Smooth muscle cell (in vitro differentiated cells): Measurements from ENCODE around the gene MCAT. TPM values are rescaled to one million over a fixed set of nuclear protein-coding genes. Genes with fewer than 3 reads are reported as not detected.

ENCODE experiments used
- DNase-seq: peaks from one replicate; lab custom pipeline; 2025; ENCODE audit not compliant: unreplicated experiment; lab: John Stamatoyannopoulos, UW
- H2AFZ ChIP-seq: fragments of 200-600 bp; sonication (generic); 2 replicates; pipeline ENCODE4 v1.6.0; 2016; ENCODE audit warnings: antibody characterized with exemption, low read depth, mild to moderate bottlenecking
- H3F3A ChIP-seq: fragments of 200-600 bp; sonication (generic); 2 replicates; pipeline ENCODE4 v1.6.0; 2017; ENCODE audit warnings: antibody characterized with exemption, low read depth
- H3K27ac ChIP-seq: fragments of 200-600 bp; sonication (generic); 2 replicates; pipeline ENCODE4 v1.5.1; 2016; ENCODE audit warnings: low read depth, mild to moderate bottlenecking
- H3K27me3 ChIP-seq: fragments of 200-600 bp; sonication (generic); 2 replicates; pipeline ENCODE4 v1.6.1; 2016; ENCODE audit warnings: low read depth, mild to moderate bottlenecking
- H3K36me3 ChIP-seq: fragments of 200-600 bp; sonication (generic); 2 replicates; pipeline ENCODE4 v1.5.1; 2016; ENCODE audit warnings: low read depth
- H3K4me1 ChIP-seq: fragments of 200-600 bp; sonication (generic); 2 replicates; pipeline ENCODE4 v1.5.1; 2016; ENCODE audit warnings: low read depth
- H3K4me2 ChIP-seq: fragments of 200-600 bp; sonication (generic); 2 replicates; pipeline ENCODE4 v1.6.0; 2016; ENCODE audit warnings: mild to moderate bottlenecking
- H3K4me3 ChIP-seq: fragments of 200-600 bp; sonication (generic); 2 replicates; pipeline ENCODE4 v1.5.1; 2016; ENCODE audit warnings: mild to moderate bottlenecking
- H3K79me2 ChIP-seq: fragments of 200-600 bp; sonication (generic); 2 replicates; pipeline ENCODE4 v1.6.0; 2016; ENCODE audit warnings: low read depth, mild to moderate bottlenecking
- H3K9ac ChIP-seq: fragments of 200-600 bp; sonication (generic); 2 replicates; pipeline ENCODE4 v1.6.0; 2016; ENCODE audit warnings: low read depth
- H3K9me3 ChIP-seq: fragments of 200-600 bp; sonication (generic); replicated peaks from 2 replicates; pipeline ENCODE4 v1.5.1; 2016; ENCODE audit warnings: low read depth
- H4K20me1 ChIP-seq: fragments of 200-600 bp; sonication (generic); 2 replicates; pipeline ENCODE4 v1.6.0; 2016; ENCODE audit warnings: low read depth
- CTCF ChIP-seq: fragments of 200-600 bp; sonication (generic); IDR thresholded peaks from 2 replicates; pipeline ENCODE4 v1.5.1; 2017; ENCODE audit warnings: borderline replicate concordance, mild to moderate bottlenecking, antibody characterized with exemption; ENCODE audit not compliant: insufficient read depth, poor library complexity, severe bottlenecking
- WGBS: methylation state at CpG from one replicate; pipeline ENCODE4 v1.1.7; 2016; ENCODE audit warnings: low lambda C conversion rate; 5-methylcytosine and 5-hydroxymethylcytosine counted together
- polyA plus RNA-seq: library from polyadenylated mRNA; unstranded; fragments of >200 nt; fragmentation: Nextera tagmentation; extraction: Ambion mirVana; gene quantifications from 2 replicates; pipeline ENCODE4 v1.2.1, GENCODE V29; 2016
- total RNA-seq: library from RNA; depleted of rRNA; stranded (reverse); fragments of >200 nt; gene quantifications from 2 replicates; pipeline ENCODE4 v1.2.3, GENCODE V29; 2014

The MCAT gene
- total and polyA plus RNA-seq, 2 experiments from 2014 or later = 9.3 to 16.1 TPM

DNA sequence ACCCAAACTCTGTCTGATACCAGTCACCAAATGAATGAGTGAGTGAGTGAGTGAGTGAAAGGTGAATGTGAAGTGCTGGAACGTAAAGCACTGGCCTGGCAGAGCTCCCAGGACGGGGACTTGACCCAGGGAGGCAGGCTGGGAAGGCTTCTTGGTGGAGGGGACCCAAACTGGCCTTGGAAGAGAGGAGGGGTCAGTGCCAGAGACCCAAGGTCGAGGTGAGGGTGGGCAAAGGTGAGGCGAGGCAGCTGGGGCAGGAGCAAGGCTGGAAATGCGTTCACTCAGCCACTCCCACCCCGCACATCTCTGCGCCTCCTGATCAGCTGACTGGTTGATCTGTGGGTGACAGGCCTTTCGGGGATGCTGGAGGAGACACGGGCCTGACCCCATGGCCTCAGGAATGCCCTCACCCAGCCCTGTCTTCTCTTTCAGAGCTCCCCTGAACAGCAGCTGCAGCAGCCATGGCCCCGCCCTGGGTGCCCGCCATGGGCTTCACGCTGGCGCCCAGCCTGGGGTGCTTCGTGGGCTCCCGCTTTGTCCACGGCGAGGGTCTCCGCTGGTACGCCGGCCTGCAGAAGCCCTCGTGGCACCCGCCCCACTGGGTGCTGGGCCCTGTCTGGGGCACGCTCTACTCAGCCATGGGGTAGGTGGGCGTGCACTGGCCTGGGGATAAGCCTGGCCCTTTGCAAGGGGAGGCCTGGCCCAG lies 15.7 kb upstream of the MCAT start:
- no peaks in the 10 kb centered on the region for H3K36me3 ChIP-seq
- no peak overlapping the region for H3K27ac ChIP-seq
- H4K20me1 ChIP-seq = peaks cover 70% of the 10 kb centered on the region
- peaks cover 9% of the 10 kb centered on the region for H3K79me2 ChIP-seq
- H3K27me3 ChIP-seq = no peaks in the 10 kb centered on the region
- no peaks in the 10 kb centered on the region for H3F3A ChIP-seq
- 96% methylated on average over 24 of the region's 24 CpGs for WGBS
- no peak overlapping the region for H3K9ac ChIP-seq
- no peak overlapping the region for H3K4me3 ChIP-seq
- TF ChIP-seq CTCF = no peak
- no peaks in the 10 kb centered on the region for H3K9me3 ChIP-seq
- DNase-seq = no peak
- no peaks in the 10 kb centered on the region for H3K4me1 ChIP-seq
- no peak overlapping the region for H3K4me2 ChIP-seq
- H2AFZ ChIP-seq = no peak overlapping the region

DNA sequence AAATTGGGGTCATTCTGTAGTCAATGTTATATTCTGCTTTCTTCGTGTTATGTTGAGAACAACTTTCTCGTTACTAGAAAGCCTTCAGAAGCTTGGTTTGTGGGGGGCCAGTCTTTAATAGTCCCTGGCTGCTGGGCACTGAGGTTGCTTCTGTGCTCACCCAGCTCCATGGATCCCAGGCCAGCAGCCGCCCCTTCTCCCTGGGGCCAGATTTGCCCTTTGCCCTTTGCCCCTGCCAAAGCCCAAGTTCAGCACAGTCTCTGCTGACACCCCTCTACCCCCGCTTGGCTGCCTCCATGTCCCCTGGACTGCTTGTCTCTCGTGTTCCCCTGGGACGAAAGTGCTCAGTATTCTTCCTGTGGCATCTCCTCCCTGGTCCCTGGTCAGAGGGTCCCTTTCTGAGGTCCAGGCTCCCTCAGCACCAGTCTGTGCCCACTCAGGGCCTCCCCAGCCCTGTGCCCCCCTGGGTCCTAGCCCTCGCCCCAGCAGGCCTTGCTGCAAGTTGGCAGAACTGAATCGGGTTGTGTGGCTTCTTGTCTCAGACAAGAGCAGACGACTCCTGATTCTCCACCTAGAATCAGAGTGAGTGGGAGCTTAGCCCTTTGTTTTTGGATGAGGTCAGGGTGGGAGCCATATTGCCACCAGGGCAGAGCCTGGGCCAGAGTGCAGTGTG lies 14.8 kb upstream of the MCAT start:
- no peaks in the 10 kb centered on the region for H3F3A ChIP-seq
- H3K4me3 ChIP-seq = no peak overlapping the region
- no peaks in the 10 kb centered on the region for H3K36me3 ChIP-seq
- H3K9ac ChIP-seq = no peak overlapping the region
- TF ChIP-seq CTCF = no peak
- no peaks in the 10 kb centered on the region for H3K9me3 ChIP-seq
- H3K4me1 ChIP-seq = no peaks in the 10 kb centered on the region
- H2AFZ ChIP-seq = no peak overlapping the region
- no peak overlapping the region for H3K4me2 ChIP-seq
- WGBS = 96% methylated on average over 9 of the region's 9 CpGs
- no peaks in the 10 kb centered on the region for H3K27me3 ChIP-seq
- H3K79me2 ChIP-seq = peaks cover 14% of the 10 kb centered on the region
- no peak for DNase-seq
- no peak overlapping the region for H3K27ac ChIP-seq
- peaks cover 73% of the 10 kb centered on the region for H4K20me1 ChIP-seq

DNA sequence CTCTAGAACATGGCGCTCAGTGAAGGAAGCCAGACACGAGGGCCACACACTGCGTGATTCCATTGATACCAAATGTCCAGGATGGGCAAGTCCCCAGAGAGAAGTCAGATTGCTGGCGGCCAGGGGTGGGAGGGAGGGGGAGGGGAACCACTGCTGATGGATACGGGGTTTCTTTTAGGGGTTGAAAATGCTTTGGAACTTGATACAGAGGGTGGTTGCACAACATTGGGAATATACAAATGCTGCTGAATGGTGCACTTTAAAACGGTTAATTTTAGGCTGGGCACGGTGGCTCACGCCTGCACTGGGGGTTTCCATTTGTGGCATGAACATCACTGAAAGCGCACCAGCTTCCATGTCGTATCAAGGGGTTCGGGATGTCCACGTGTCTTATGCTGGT lies 13.2 kb upstream of the MCAT start:
- H4K20me1 ChIP-seq = peaks cover 73% of the 10 kb centered on the region
- peaks cover 20% of the 10 kb centered on the region for H3K79me2 ChIP-seq
- 97% methylated on average over 11 of the region's 12 CpGs for WGBS

More for the DNA sequence above, 13.2 kb upstream of the MCAT start:
- DNase-seq = no peak
- Histone ChIP-seq H3F3A (no peaks in the 10 kb centered on the region), H3K27me3 (no peaks in the 10 kb centered on the region), H3K4me2 (no peak overlapping the region), H3K36me3 (no peaks in the 10 kb centered on the region), H3K9ac (no peak overlapping the region), H3K4me1 (peaks cover 13% of the 10 kb centered on the region), H2AFZ (no peak overlapping the region), H3K4me3 (no peak overlapping the region), H3K27ac (no peak overlapping the region), H3K9me3 (no peaks in the 10 kb centered on the region)
- no peak for TF ChIP-seq CTCF
